ENCODE data around the gene PRKCE. TPM values are rescaled to one million over a fixed set of nuclear protein-coding genes. Genes with fewer than 3 reads are reported as not detected.

Gene PRKCE
- total and polyA plus RNA-seq, 2 experiments from 2014 or later, result 0.94 to 1.2 TPM

- Histone ChIP-seq H3K4me2 (no peak overlapping the region), H3K79me2 (replicated peaks; ENCODE audit: insufficient read depth) (no peaks in the 10 kb centered on the region), H4K20me1 (replicated peaks; ENCODE audit: insufficient read depth) (no peaks in the 10 kb centered on the region), H3F3A (replicated peaks; ENCODE audit: low read depth) (no peaks in the 10 kb centered on the region), H3K9me2 (ENCODE audit: insufficient read depth) (0 out of 2 replicates have a peak, but pooled peaks cover 5% of the 10 kb centered on the region), H3K27me3 (ENCODE audit: insufficient read depth) (no peaks in the 10 kb centered on the region), H2AFZ (no peak overlapping the region), H3K27ac (ENCODE audit: low read depth) (no peak overlapping the region), H3K36me3 (ENCODE audit: insufficient read depth) (no peaks in the 10 kb centered on the region), H3K4me3 (no peak overlapping the region), H3K4me1 (ENCODE audit: insufficient read depth) (peaks cover 8% of the 10 kb centered on the region; the same call in 1 of the 2 replicates)
- DNase-seq (ENCODE audit: low spot score) (no peak), ATAC-seq (no peak)
- Mint-ChIP-seq H3K27me3 (ENCODE audit: insufficient read depth, low read depth, poor library complexity) (peaks cover 1% of the 10 kb centered on the region), H3K36me3 (ENCODE audit: low read depth) (no peaks in the 10 kb centered on the region), H3K4me3 (no peak overlapping the region), H3K9me3 (no peaks in the 10 kb centered on the region), H3K27ac (no peak overlapping the region), H3K4me1 (peaks cover 8% of the 10 kb centered on the region; the same call in 2 of the 3 replicates)
- TF ChIP-seq POLR2AphosphoS5 (IDR thresholded peaks at IDR 0.05; ENCODE audit: low read depth) (no peak), EZH2 (IDR thresholded peaks at IDR 0.05; ENCODE audit: low read depth, unreplicated experiment) (no peak), ZNF331 (CRISPR knock-in tag; IDR thresholded peaks at IDR 0.05; ENCODE audit: low read depth) (no peak), ZNF114 (CRISPR knock-in tag; IDR thresholded peaks at IDR 0.05) (no peak), STAT1 (IDR thresholded peaks at IDR 0.05; ENCODE audit: unreplicated experiment) (no peak)
Measured at GRCh38 chr2:45668509-45668908, 17.0 kb downstream of the PRKCE start.

GRCh38 chr2:45669032-45669486 is 17.6 kb downstream of the PRKCE start:
- Histone ChIP-seq H3K4me3 (no peak overlapping the region), H4K20me1 (replicated peaks; ENCODE audit: insufficient read depth) (no peaks in the 10 kb centered on the region), H3K4me1 (ENCODE audit: insufficient read depth) (peaks cover 8% of the 10 kb centered on the region; the same call in 1 of the 2 replicates), H3K27ac (ENCODE audit: low read depth) (no peak overlapping the region), H3K4me2 (no peak overlapping the region), H3F3A (replicated peaks; ENCODE audit: low read depth) (no peaks in the 10 kb centered on the region), H3K79me2 (replicated peaks; ENCODE audit: insufficient read depth) (no peaks in the 10 kb centered on the region), H3K9me2 (ENCODE audit: insufficient read depth) (0 out of 2 replicates have a peak, but pooled peaks cover 5% of the 10 kb centered on the region), H2AFZ (0 out of 2 replicates have a peak overlapping the region, but pooled peaks have one; percentile 33), H3K36me3 (ENCODE audit: insufficient read depth) (no peaks in the 10 kb centered on the region), H3K27me3 (ENCODE audit: insufficient read depth) (no peaks in the 10 kb centered on the region)
- no peak overlapping the region for H3K27ac Mint-ChIP-seq
- no peak for DNase-seq (ENCODE audit: low spot score)
- no peaks in the 10 kb centered on the region for H3K36me3 Mint-ChIP-seq (ENCODE audit: low read depth)
- no peaks in the 10 kb centered on the region for H3K9me3 Mint-ChIP-seq
- ATAC-seq, result no peak
- H3K4me1 Mint-ChIP-seq, result peaks cover 8% of the 10 kb centered on the region; the same call in 2 of the 3 replicates
- no peak overlapping the region for H3K4me3 Mint-ChIP-seq
- peaks cover 1% of the 10 kb centered on the region for H3K27me3 Mint-ChIP-seq (ENCODE audit: insufficient read depth, low read depth, poor library complexity)
- TF ChIP-seq ZNF462 (CRISPR knock-in tag; IDR thresholded peaks at IDR 0.05), result no peak
- TF ChIP-seq ZNF331 (CRISPR knock-in tag; IDR thresholded peaks at IDR 0.05; ENCODE audit: low read depth), result no peak
- TF ChIP-seq STAT1 (IDR thresholded peaks at IDR 0.05; ENCODE audit: unreplicated experiment), result no peak
- no peak for TF ChIP-seq POLR2AphosphoS5 (IDR thresholded peaks at IDR 0.05; ENCODE audit: low read depth)
- TF ChIP-seq CREB1 (CRISPR knock-in tag; IDR thresholded peaks at IDR 0.05; ENCODE audit: low read depth), result no peak
- TF ChIP-seq, protein P1, sequence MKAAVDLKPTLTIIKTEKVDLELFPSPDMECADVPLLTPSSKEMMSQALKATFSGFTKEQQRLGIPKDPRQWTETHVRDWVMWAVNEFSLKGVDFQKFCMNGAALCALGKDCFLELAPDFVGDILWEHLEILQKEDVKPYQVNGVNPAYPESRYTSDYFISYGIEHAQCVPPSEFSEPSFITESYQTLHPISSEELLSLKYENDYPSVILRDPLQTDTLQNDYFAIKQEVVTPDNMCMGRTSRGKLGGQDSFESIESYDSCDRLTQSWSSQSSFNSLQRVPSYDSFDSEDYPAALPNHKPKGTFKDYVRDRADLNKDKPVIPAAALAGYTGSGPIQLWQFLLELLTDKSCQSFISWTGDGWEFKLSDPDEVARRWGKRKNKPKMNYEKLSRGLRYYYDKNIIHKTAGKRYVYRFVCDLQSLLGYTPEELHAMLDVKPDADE (IDR thresholded peaks at IDR 0.05), result no peak
- no peak for TF ChIP-seq ZNF114 (CRISPR knock-in tag; IDR thresholded peaks at IDR 0.05)
- TF ChIP-seq, protein P2, sequence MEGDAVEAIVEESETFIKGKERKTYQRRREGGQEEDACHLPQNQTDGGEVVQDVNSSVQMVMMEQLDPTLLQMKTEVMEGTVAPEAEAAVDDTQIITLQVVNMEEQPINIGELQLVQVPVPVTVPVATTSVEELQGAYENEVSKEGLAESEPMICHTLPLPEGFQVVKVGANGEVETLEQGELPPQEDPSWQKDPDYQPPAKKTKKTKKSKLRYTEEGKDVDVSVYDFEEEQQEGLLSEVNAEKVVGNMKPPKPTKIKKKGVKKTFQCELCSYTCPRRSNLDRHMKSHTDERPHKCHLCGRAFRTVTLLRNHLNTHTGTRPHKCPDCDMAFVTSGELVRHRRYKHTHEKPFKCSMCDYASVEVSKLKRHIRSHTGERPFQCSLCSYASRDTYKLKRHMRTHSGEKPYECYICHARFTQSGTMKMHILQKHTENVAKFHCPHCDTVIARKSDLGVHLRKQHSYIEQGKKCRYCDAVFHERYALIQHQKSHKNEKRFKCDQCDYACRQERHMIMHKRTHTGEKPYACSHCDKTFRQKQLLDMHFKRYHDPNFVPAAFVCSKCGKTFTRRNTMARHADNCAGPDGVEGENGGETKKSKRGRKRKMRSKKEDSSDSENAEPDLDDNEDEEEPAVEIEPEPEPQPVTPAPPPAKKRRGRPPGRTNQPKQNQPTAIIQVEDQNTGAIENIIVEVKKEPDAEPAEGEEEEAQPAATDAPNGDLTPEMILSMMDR (conservative IDR thresholded peaks at IDR 0.05; ENCODE audit: low read depth in 2 of 2), result no peak
- TF ChIP-seq EZH2 (IDR thresholded peaks at IDR 0.05; ENCODE audit: low read depth, unreplicated experiment), result no peak
- no peak for TF ChIP-seq NANOG (IDR thresholded peaks at IDR 0.05; ENCODE audit: borderline replicate concordance)
- TF ChIP-seq JUNB (IDR thresholded peaks at IDR 0.05; ENCODE audit: unreplicated experiment), result no peak
